Central memory CD4-positive, alpha-beta T cell (primary cell): ENCODE measurements around the gene FMO3.

Experiments used
- DNase-seq: peaks from one replicate; pipeline ENCODE4 v3.0.0; 2022

FMO3 gene

GRCh38 chr1:171160639-171161354 is 70.1 kb downstream of the FMO3 start:
- DNase-seq = no peak

GRCh38 chr1:171161431-171161830 is 70.7 kb downstream of the FMO3 start:
- no peak for DNase-seq

- DNase-seq = no peak
These were observed 75.7 kb downstream of the FMO3 start for GRCh38 chr1:171166361-171166760.
